Activated CD8-positive, alpha-beta memory T cell treated with anti-CD3 and anti-CD28 coated beads for 4 hours (primary cell): Measurements from ENCODE around the gene CAMSAP2.
"Not testable (repeated sequence)": the region's sequence is repeated elsewhere in the genome, so short reads cannot be mapped to it uniquely, and the experiment has no call there.

Source experiments
- DNase-seq, 2 donors: peaks; one replicate each; pipeline ENCODE4 v3.0.0-alpha.2; 2020; ENCODE audit warnings: low read depth in 2 of 2

Gene CAMSAP2

DNA sequence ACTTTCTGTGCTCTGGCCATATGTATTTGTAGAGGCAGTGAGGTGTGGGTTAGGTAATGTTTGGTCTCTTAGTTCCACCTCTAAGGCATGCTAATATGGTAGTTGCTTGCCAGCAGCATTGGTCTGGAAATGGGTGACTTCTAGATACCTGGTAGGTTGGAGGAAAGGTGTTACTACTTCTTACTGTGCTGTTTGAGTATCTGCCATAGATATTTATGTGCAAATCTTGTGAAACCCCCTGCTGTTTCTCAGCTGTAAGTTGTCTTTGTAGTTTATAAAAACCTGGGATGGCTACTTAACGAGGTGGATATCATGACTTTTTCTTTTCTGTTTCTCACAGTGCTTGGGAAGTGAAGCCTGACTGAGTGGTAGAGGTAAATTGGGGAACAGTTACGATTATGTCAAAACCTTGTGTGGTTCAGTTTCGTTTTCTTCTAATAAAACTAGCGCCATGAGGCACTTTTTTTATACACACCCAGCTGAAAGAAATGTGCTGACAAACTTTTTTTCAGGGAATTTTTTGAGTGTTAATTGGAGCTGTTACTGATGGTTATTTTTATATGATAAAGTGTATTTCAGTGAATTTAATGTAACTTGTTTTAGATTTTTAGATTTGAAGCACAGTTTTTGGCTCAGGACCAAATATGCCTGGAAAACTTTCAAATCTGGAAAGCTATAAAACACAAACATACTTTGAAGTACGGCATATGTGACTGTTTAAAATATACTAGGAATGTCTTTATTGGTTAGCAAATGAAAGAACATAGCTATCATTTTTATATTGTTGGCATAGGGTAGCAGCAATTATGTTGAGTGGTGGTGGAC, 42.1 kb downstream of the CAMSAP2 start:
- no peak for DNase-seq

DNA sequence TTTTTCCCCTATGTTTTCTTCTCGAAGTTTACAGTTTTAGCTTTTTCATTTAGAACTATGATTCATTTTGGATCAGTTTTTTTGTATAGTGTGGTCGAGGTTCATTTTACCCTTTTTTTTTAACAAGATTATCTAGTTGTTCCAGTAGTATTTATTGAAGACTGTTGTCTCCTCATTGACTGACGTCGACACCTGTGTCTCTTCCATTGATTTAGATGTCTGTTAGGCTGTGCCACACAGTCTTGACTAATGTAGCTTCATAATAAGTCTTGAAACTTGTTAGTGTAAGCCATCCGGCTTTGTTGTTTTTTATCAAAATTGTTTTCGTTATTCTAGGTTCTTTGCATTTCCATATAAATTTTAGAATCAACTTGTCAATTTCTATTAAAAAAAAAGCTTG, 45.2 kb downstream of the CAMSAP2 start:
- DNase-seq = no peak

- no peak for DNase-seq
Observed at GRCh38 chr1:200784576-200784975, 45.9 kb downstream of the CAMSAP2 start.

GRCh38 chr1:200786788-200787187, 48.1 kb downstream of the CAMSAP2 start:
- no peak for DNase-seq

DNA sequence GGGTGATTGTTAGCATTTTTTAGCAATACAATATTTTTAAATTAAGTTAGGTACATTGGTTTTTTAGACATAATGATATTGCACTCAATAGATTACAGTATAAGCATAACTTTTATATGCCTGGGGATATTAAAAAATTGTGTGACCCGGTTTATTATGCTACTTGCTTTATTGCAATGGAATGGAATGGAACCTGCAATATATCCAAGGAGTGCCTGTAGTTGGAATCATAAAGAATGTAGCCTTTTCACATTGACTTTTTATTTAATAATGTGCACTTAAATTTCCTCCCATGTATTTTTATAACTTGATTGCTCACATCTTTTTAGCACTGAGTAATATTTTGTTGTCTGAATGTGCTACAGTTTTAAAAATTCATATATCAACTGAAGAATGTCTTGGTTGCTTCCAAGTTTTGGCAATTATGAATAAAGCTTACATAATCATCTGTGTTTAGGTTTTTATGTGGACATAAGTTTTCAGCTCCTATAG, 49.2 kb downstream of the CAMSAP2 start:
- no peak for DNase-seq

DNA sequence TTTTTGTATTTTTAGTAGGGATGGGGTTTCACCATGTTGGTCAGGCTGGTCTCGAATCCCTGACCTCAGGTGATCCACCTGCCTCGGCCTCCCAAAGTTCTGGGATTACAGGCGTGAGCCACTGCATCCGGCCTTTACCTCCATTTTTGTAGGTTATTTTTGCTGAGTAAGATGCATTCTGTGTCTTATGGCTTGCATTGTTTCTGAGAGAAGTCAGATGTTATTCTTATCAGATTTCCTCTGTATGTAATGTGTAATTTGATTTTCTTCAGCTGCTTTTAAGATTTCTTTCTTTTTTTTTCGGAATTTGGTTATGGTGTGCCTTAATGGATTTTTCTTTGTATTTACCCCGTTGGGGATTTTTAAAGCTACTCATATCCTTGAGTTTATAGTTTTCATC, 52.3 kb downstream of the CAMSAP2 start:
- not testable (repeated sequence) for DNase-seq

DNA sequence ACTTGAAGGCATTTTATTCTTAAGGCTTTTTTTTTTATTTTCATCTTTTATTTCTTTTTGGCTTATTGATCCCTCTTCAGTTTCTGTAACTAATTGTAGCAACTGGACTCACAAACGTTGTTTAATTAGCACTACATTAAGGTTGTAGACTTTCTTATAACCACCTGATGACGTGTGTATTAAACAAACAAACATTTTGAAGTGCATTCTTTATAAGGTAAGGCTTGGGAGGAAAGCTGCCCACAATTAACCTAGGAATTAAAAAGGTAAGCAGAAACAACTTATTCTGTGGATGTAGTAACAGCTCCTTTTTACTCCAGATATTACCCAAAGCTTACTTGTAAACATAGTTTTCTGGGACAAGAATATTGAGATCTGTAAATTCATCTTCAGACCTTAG, 55.0 kb downstream of the CAMSAP2 start:
- no peak for DNase-seq

DNA sequence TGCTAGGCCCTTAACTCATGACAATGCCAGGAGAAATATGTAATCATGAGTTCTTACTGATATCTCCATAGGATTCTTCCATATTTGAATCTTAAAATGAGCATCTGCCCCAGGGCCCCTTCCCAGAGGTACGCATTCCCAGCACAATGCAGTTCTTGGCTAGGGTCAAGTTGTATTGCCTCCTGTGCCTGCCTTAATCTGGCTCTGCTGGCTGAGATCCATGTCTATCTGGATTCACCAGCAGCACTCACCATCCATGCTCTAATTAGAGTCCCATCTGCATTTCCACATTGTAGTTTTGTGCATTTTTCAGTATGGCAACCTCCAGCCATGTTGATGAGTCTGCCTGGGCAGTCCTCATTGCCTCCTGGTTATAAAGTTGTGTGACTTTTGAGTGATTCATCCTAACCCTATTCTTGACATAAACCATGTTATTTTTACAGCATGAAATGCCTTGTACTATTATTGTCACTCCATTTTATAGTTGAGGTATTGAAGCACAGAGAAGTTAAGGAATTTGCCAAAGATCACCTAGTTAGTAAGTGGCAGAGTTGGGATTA, 55.9 kb downstream of the CAMSAP2 start:
- DNase-seq = no peak

- DNase-seq = no peak
Observed at GRCh38 chr1:200795156-200795555, 56.5 kb downstream of the CAMSAP2 start.

GRCh38 chr1:200802042-200802441, 63.3 kb downstream of the CAMSAP2 start:
- no peak for DNase-seq

- DNase-seq = peak; percentile 38 to 43
Observed at GRCh38 chr1:200802865-200803512, 64.3 kb downstream of the CAMSAP2 start.

GRCh38 chr1:200805719-200806118, 67.0 kb downstream of the CAMSAP2 start:
- no peak for DNase-seq

- no peak for DNase-seq
Observed at GRCh38 chr1:200808846-200809245, 70.2 kb downstream of the CAMSAP2 start.

GRCh38 chr1:200811704-200812103, 73.0 kb downstream of the CAMSAP2 start:
- no peak for DNase-seq

DNA sequence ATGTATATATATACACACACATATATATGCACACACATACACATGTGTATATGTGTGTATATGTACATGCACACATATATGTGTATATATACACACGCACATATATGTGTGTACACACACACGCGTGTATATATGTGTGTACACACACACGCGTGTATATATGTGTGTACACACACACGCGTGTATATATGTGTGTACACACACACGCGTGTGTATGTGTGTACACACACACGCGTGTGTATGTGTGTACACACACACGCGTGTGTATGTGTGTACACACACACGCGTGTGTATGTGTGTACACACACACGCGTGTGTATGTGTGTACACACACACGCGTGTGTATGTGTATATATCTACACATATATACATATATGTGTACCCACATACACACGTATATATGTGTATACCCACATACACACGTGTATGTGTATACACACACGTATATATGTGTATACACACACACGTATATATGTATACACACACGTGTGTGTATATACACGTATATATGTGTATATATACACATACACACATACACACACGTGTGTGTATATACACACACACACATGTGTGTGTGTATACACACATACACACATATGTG, 78.0 kb downstream of the CAMSAP2 start:
- not testable (repeated sequence) for DNase-seq

- no peak for DNase-seq
Observed at GRCh38 chr1:200818248-200818647, 79.6 kb downstream of the CAMSAP2 start.

DNA sequence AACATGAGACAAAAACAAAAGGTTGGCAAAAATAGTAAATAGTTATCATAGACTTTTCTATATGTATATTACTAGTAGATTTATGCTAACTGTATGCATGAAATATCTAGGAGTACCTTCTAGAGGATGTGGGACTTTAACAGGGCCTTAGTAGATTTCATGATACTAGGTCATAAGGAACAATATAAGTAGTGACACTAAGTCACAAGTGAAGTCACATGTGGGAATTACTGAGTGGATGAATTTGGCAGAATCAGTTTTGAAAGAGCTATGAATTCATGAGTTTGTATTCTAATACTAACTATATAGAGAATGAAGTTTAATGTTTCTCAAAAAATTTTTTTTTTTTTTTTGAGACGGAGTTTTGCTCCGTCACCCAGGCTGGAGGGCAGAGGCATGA, 81.0 kb downstream of the CAMSAP2 start:
- DNase-seq = no peak

GRCh38 chr1:200831091-200831490, 92.4 kb downstream of the CAMSAP2 start:
- no peak for DNase-seq

GRCh38 chr1:200834383-200834782, 95.7 kb downstream of the CAMSAP2 start:
- no peak for DNase-seq

DNA sequence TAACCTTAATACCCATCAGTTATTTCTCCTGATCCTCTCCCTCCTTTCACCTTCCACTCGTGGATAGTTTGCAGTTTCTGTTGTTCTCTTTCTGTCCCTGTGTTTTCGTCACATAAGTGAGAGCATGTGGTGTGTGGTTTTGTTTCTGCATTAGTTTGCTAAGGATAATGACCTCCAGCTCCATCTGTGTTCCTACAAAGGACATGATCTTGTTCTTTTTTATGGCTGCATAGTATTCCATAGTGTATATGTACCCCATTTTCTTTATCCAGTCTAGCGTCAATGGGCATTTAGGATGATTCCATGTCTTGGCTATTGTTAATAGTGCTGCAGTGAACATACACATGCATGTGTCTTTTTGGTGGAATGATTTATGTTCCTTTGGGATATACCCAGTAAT, 97.5 kb downstream of the CAMSAP2 start:
- no peak for DNase-seq

DNA sequence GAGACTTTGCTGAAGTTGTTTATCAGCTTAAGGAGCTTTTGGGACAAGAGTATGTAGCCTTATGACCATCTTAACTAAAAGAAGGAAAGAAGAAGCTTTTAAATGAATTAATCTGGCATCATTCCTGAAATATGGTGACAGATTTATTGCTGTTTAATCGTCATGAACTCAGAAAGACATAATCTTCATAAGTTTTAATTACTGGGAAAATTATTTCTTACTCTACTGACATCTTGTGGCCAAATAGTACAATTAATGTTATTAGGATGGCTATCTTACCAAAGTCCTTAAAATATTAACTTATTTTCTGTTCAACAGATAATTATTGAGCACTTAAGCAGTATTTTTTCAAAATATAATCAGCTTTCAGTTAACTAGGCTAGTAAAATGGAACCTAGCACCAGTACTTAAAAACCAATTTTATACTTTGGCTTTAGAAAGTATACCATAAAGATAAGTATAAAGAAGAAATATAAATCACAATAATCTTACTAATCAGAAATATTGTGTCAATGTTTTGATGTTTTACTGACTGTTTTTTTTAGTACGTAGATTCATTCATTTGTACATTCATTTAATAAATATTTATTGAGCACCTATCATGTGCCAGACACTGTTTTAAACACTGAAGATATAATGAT, 99.4 kb downstream of the CAMSAP2 start:
- no peak for DNase-seq
